K562 (cell line): ENCODE results near the gene MRPL52.

Experiments used
- SNRNP70 ChIP-seq: fragments of 200-400 bp; formaldehyde crosslinking; optimal IDR thresholded peaks from 2 replicates; pipeline ENCODE3; 2017; ENCODE audit warnings: low read depth, low read length
- ZNF165 ChIP-seq: fragments of 250-450 bp; sonication (Bioruptor Pico); IDR thresholded peaks from 2 replicates; pipeline ENCODE4 v1.4.0; 2020; ENCODE audit warnings: borderline replicate concordance
- ZNF24 ChIP-seq: fragments of 450-650 bp; IDR thresholded peaks from 2 replicates; pipeline ENCODE4 v1.6.1; 2016
- TF ChIP-seq, protein P1 (sequence below), 3 experiments: IDR thresholded peaks in 2 of 3; conservative IDR thresholded peaks in 1 of 3; 2 replicates each; pipeline ENCODE4 v1.5.1; 2011 to 2012; ENCODE audit warnings: low read length in 3 of 3, mild to moderate bottlenecking in 3 of 3, control low read depth in 2 of 3, improper control_type of control experiment in 1 of 3, inconsistent platforms in 1 of 3, low read depth in 1 of 3, mixed read lengths in 1 of 3, moderate library complexity in 1 of 3; ENCODE audit not compliant: insufficient read depth in 2 of 3

DNA sequence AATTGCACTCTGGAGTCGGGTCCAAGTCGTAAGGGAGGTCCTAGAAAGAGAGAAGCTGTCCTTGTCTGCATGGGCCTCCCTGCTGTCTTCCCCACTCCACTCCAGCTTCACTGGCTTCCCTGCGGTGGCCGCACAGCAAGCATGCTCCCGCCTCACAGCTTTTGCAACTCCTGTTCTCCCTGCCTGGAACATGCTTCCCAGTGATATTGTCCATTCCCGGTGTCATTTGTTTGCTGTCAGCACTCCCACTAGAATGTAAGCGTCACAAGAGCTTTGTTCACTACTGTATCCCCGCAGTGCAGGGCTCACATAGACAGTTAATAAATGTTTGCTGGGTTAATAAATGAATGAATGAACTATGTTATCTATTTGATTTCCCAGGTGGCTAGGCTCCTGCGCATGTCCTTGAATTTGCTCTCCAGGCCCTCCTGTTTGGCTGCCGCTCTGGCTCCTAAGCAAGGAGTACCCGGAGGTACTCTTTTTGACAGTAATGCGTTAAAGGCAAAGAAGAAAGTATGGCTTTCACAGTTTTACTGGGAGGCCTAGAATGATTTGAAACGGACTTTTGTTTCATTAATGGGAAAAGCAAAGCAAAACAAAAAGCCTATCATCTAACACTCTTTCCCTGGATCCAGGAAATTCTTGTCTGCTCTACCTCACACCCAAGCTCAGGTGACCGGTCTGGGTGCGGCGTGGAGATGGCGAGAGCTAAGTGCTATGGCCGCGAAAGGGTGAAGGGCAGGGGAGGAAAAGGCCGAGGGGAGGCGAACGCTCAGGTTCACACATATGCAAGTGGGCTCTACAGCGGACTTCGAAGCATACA lies 8.3 kb upstream of the MRPL52 start:
- TF ChIP-seq, protein P1, sequence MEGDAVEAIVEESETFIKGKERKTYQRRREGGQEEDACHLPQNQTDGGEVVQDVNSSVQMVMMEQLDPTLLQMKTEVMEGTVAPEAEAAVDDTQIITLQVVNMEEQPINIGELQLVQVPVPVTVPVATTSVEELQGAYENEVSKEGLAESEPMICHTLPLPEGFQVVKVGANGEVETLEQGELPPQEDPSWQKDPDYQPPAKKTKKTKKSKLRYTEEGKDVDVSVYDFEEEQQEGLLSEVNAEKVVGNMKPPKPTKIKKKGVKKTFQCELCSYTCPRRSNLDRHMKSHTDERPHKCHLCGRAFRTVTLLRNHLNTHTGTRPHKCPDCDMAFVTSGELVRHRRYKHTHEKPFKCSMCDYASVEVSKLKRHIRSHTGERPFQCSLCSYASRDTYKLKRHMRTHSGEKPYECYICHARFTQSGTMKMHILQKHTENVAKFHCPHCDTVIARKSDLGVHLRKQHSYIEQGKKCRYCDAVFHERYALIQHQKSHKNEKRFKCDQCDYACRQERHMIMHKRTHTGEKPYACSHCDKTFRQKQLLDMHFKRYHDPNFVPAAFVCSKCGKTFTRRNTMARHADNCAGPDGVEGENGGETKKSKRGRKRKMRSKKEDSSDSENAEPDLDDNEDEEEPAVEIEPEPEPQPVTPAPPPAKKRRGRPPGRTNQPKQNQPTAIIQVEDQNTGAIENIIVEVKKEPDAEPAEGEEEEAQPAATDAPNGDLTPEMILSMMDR (IDR thresholded peaks at IDR 0.05 in 2 of 3, conservative IDR thresholded peaks at IDR 0.05 in 1 of 3; ENCODE audit: insufficient read depth in 2 of 3, low read depth in 1 of 3, low read length in 3 of 3) = no peak
- TF ChIP-seq ZNF165 = no peak
- no peak for TF ChIP-seq ZNF24
- TF ChIP-seq SNRNP70 = no peak
